ENCODE data around the gene CATSPERE.
"Not testable (repeated sequence)": the region's sequence is repeated elsewhere in the genome, so short reads cannot be mapped to it uniquely, and the experiment has no call there.

Gene CATSPERE

DNA sequence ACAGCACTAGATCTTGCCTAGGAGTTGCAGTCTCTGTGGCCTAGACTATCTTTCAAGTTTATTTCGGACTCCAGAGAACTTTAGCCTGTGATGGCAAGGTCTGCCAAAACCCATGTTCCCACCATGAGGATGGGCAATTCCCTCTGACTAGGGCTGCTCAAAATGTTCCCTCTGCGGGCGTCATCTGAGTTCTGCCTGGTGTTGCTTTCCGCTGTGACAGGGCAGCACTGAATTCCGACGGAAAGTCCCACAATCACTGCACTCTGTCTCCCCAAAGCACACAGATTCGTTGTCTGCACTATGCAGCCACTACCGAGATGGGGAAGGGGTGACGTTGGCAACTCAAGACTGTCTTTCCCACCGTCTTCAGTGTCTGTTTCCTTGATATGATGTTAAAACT lies 75.2 kb downstream of the CATSPERE start:
- no peak overlapping the region for H3K4me3 ChIP-seq (ENCODE audit: low read depth, low read length)
- DNase-seq (ENCODE audit: low read depth): no peak
- TF ChIP-seq CTCF (IDR thresholded peaks at IDR 0.05; ENCODE audit: control insufficient read depth, extremely low read depth, insufficient read depth): no peak

DNA sequence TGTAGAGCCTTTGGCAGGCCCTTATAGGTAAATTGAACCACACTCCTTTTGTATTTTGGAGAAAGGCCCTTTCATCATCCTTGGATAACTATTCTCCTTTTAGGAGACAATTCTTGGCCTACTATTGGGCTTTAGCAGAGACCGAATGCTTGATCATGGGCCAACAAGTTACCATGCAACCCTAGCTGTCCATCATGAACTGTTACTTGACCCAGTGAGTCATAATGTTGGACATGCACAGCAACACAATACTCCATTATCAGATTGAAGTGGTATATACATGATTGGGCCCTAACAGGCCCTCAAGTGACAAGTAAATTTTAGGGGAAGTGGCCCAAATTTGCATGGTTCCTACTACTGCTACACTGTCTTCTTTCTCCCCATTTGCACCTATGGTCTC lies 84.4 kb downstream of the CATSPERE start:
- no peak for DNase-seq (ENCODE audit: low read depth)
- TF ChIP-seq CTCF (IDR thresholded peaks at IDR 0.05; ENCODE audit: control insufficient read depth, extremely low read depth, insufficient read depth): no peak
- no peak overlapping the region for H3K4me3 ChIP-seq (ENCODE audit: low read depth, low read length)

DNA sequence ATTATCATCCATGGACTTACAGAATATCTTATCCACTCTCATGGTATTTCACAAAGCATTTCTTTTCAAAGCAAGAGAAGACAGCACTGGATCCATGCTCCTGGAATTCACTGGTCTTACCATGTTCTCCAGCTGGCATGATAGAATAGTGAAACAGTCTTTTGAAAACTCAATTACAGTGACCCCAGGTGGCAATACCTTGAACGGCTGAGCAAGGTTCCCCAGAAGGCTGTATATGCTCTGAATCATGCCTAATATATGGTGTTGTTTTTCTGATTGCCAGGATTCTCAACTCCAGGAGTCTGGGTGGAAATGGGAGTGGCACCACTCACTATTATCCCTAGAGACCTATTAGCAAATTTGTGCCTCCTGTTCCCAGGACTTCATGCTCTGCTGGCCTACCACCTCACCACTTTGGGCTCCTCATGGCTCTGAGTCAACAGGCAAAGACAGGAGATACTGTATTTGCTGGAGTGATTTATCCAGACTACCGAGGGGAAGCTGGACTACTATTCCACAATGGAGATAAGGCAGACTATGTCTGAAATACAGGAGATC lies 87.6 kb downstream of the CATSPERE start:
- TF ChIP-seq CTCF (IDR thresholded peaks at IDR 0.05; ENCODE audit: control insufficient read depth, extremely low read depth, insufficient read depth): no peak
- DNase-seq (ENCODE audit: low read depth): no peak
- no peak overlapping the region for H3K4me3 ChIP-seq (ENCODE audit: low read depth, low read length)

DNA sequence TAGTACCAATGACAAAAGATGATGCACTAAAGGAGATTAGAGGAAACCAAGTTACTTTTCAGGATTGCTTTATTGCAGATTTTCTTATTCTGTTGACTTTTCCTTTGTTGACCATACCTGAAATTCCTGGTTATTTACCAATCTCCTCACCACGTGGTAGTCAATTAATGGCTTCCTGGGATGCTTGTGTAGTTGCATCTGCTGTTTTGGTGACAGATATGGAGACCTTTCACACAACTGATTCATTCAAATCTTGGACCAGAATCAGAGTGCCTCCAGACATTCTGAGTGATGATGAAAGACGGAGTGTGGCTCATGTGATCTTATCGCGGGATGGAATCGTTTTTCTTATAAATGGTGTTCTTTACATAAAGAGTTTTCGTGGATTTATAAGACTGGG lies 91.3 kb downstream of the CATSPERE start:
- no peak overlapping the region for H3K4me3 ChIP-seq (ENCODE audit: low read depth, low read length)
- no peak for DNase-seq (ENCODE audit: low read depth)
- no peak for TF ChIP-seq CTCF (IDR thresholded peaks at IDR 0.05; ENCODE audit: control insufficient read depth, extremely low read depth, insufficient read depth)

- TF ChIP-seq CTCF (IDR thresholded peaks at IDR 0.05; ENCODE audit: control insufficient read depth, extremely low read depth, insufficient read depth): no peak
- no peak for DNase-seq (ENCODE audit: low read depth)
- H3K4me3 ChIP-seq (ENCODE audit: low read depth, low read length): no peak overlapping the region
Observed at GRCh38 chr1:244556263-244556662, 95.2 kb downstream of the CATSPERE start.

GRCh38 chr1:244557565-244557964 lies 96.5 kb downstream of the CATSPERE start:
- DNase-seq (ENCODE audit: low read depth): no peak
- no peak for TF ChIP-seq CTCF (IDR thresholded peaks at IDR 0.05; ENCODE audit: control insufficient read depth, extremely low read depth, insufficient read depth)
- no peak overlapping the region for H3K4me3 ChIP-seq (ENCODE audit: low read depth, low read length)

DNA sequence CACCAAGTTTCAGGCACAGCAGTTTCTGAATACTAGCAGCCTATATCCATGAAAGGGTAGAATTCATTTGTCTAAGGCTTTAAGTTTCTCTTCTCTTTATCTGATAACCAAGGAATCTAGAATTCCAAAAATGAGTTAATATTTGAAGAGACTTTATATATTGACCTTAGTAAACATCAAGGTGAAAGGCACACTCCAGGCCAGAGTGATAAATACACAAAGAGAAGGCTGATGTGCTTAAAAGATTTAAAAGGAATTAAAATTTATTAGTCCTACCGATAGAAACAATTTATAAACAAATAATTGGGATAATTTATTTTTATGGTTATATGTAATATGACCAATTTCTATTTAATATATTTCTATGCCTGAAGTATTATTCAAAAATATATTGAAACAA lies 98.5 kb downstream of the CATSPERE start:
- DNase-seq (ENCODE audit: low read depth): no peak
- no peak overlapping the region for H3K4me3 ChIP-seq (ENCODE audit: low read depth, low read length)
- no peak for TF ChIP-seq CTCF (IDR thresholded peaks at IDR 0.05; ENCODE audit: control insufficient read depth, extremely low read depth, insufficient read depth)

- not testable (repeated sequence) for DNase-seq (ENCODE audit: low read depth); H3K4me3 ChIP-seq (ENCODE audit: low read depth, low read length)
Observed at GRCh38 chr1:244562877-244563276, 101.8 kb downstream of the CATSPERE start.
